CD14-positive monocyte (primary cell): ENCODE measurements around the gene CABP7. TPM values are rescaled to one million over a fixed set of nuclear protein-coding genes. Genes with fewer than 3 reads are reported as not detected.

ENCODE experiments used
- DNase-seq, 3 donors: peaks; one replicate each; pipeline ENCODE4 v3.0.0-alpha.2; 2011 to 2022
- H2AFZ ChIP-seq: 2 replicates; pipeline ENCODE4 v1.6.0; 2012; ENCODE audit warnings: mild to moderate bottlenecking, low read depth, low read length, inconsistent platforms; ENCODE audit not compliant: insufficient read depth, poor library complexity, severe bottlenecking
- H3K27ac ChIP-seq, 2 donors: 1 replicate in 1 of 2; 2 replicates in 1 of 2; pipeline ENCODE4 v1.5.1; 2012 to 2013; ENCODE audit warnings: low read length in 2 of 2, control low read depth in 1 of 2, inconsistent platforms in 1 of 2, low read depth in 1 of 2, mild to moderate bottlenecking in 1 of 2
- H3K27me3 ChIP-seq, 2 donors: one replicate each; pipeline versions ENCODE4 v1.6.0 to v1.6.1; 2011 to 2013; ENCODE audit warnings: low read length in 2 of 2; ENCODE audit not compliant: control insufficient read depth in 2 of 2, insufficient read depth in 2 of 2
- H3K36me3 ChIP-seq, 2 donors: replicated peaks in 1 of 2; 1 replicate in 1 of 2; 2 replicates in 1 of 2; pipeline versions ENCODE4 v1.5.1 to v1.6.1; 2012 to 2013; ENCODE audit warnings: low read length in 2 of 2, control low read depth in 1 of 2, inconsistent platforms in 1 of 2, mild to moderate bottlenecking in 1 of 2; ENCODE audit not compliant: insufficient read depth in 2 of 2, control insufficient read depth in 1 of 2
- H3K4me1 ChIP-seq, 2 donors: 1 replicate in 1 of 2; 2 replicates in 1 of 2; pipeline versions ENCODE4 v1.5.1 to v1.6.1; 2012 to 2013; ENCODE audit warnings: low read length in 2 of 2, control low read depth in 1 of 2, inconsistent platforms in 1 of 2, mild to moderate bottlenecking in 1 of 2, moderate library complexity in 1 of 2; ENCODE audit not compliant: insufficient read depth in 2 of 2, control insufficient read depth in 1 of 2
- H3K4me2 ChIP-seq: replicated peaks from 2 replicates; pipeline ENCODE3; 2012; ENCODE audit warnings: low read length, moderate library complexity, mild to moderate bottlenecking; ENCODE audit not compliant: poor library complexity, severe bottlenecking; ENCODE audit errors: extremely low read depth
- H3K4me3 ChIP-seq, 3 experiments: fragments of 200-600 bp in 1 of 3; sonication (generic) in 1 of 3; replicated peaks in 1 of 3; 1 replicate in 2 of 3; 2 replicates in 1 of 3; pipeline ENCODE4 v1.5.1; 2011 to 2013; ENCODE audit warnings: low read length in 3 of 3, mild to moderate bottlenecking in 3 of 3, control low read depth in 2 of 3, low read depth in 2 of 3, inconsistent platforms in 1 of 3, moderate library complexity in 1 of 3
- H3K79me2 ChIP-seq: 2 replicates; pipeline ENCODE4 v1.6.0; 2012; ENCODE audit warnings: mild to moderate bottlenecking, control low read depth, inconsistent platforms, low read length, moderate library complexity; ENCODE audit not compliant: insufficient read depth
- H3K9ac ChIP-seq: 2 replicates; pipeline ENCODE4 v1.6.0; 2017; ENCODE audit warnings: low read length, mild to moderate bottlenecking; ENCODE audit not compliant: insufficient read depth, poor library complexity, severe bottlenecking
- H3K9me3 ChIP-seq, 2 donors: replicated peaks in 1 of 2; 1 replicate in 1 of 2; 2 replicates in 1 of 2; pipeline versions ENCODE4 v1.5.1 to v1.6.1; 2012 to 2013; ENCODE audit warnings: low read length in 2 of 2, control low read depth in 1 of 2; ENCODE audit not compliant: control insufficient read depth in 1 of 2, insufficient read depth in 1 of 2
- H4K20me1 ChIP-seq: 2 replicates; pipeline ENCODE4 v1.6.0; 2012; ENCODE audit warnings: mild to moderate bottlenecking, low read length, control low read depth, moderate library complexity; ENCODE audit not compliant: insufficient read depth
- H3K27ac Mint-ChIP-seq, 7 donors: one replicate each; pipeline ENCODE4 v1.8.0; 2020; ENCODE audit warnings: mild to moderate bottlenecking in 7 of 7, mixed read lengths in 7 of 7, moderate library complexity in 6 of 7, inconsistent platforms in 2 of 7
- H3K27me3 Mint-ChIP-seq, 3 donors: one replicate each; pipeline ENCODE4 v1.8.0; 2021 to 2022; ENCODE audit warnings: low read depth in 3 of 3, mild to moderate bottlenecking in 3 of 3, mixed read lengths in 3 of 3, moderate library complexity in 3 of 3, inconsistent platforms in 1 of 3
- H3K36me3 Mint-ChIP-seq, 2 donors: one replicate each; pipeline ENCODE4 v1.8.0; 2020; ENCODE audit warnings: mixed read lengths in 2 of 2, inconsistent platforms in 1 of 2, mild to moderate bottlenecking in 1 of 2
- H3K4me1 Mint-ChIP-seq: one replicate; pipeline ENCODE4 v1.8.0; 2020; ENCODE audit warnings: mild to moderate bottlenecking, mixed read lengths
- H3K4me3 Mint-ChIP-seq, 2 donors: one replicate each; pipeline ENCODE4 v1.8.0; 2020; ENCODE audit warnings: mild to moderate bottlenecking in 2 of 2, mixed read lengths in 2 of 2, moderate library complexity in 1 of 2
- H3K9me3 Mint-ChIP-seq, 7 donors: one replicate each; pipeline ENCODE4 v1.8.0; 2020 to 2022; ENCODE audit warnings: mixed read lengths in 7 of 7, mild to moderate bottlenecking in 6 of 7, moderate library complexity in 6 of 7, inconsistent platforms in 2 of 7
- WGBS: methylation state at CpG from one replicate; pipeline ENCODE4 v1.1.5; 2013; ENCODE audit warnings: missing lambda C conversion rate; ENCODE audit not compliant: insufficient coverage; 5-methylcytosine and 5-hydroxymethylcytosine counted together
- intact Hi-C, 2 donors: fragments of 100-400 bp; cut with micrococcal nuclease; formaldehyde crosslinking; loops; one replicate each; pipeline versions ENCODE4 v1.15.0 to v1.15.1; 2023
- polyA plus RNA-seq, 3 donors: library from polyadenylated mRNA; depleted of rRNA in 1 of 3; unstranded in 2 of 3; stranded (reverse) in 1 of 3; fragments of 300-500 nt in 2 of 3; fragments of >200 nt in 1 of 3; fragmentation: Illumina TruSeq in 2 of 3; gene quantifications; 1 replicate in 2 of 3; 2 replicates in 1 of 3; pipeline ENCODE4 v1.2.3, GENCODE V29; 2012 to 2021
- TF ChIP-seq, protein P1 (sequence below): fragments of 200-600 bp; IDR thresholded peaks from one replicate; pipeline ENCODE4 v1.8.0; 2022; ENCODE audit warnings: antibody characterized with exemption, mild to moderate bottlenecking

The CABP7 gene
- polyA plus RNA-seq, 3 donors: 0.11 to 0.14 TPM; not detected in 1

DNA sequence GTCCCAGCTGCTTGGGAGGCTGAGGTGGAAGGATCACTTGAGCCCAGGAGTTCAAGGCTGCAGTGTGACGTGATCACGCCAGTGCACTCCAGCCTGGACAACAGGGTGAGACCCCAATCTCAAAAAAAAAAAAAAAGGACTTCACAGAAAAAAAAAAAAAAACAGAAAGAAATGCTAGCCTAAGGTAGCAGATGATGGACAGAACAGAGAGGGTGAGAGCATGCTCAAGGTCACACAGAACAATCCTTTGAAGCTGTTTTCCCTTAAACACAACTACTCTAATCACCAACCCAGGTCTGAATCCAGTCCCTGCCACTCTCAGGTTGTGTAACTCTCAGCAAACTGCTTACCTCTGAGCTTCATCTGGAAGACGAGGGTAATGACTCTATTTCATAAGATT lies 37.3 kb downstream of the CABP7 start:
- Histone ChIP-seq H3K4me2 (no peak overlapping the region), H3K4me3 (no peak overlapping the region), H3K79me2 (peaks cover 12% of the 10 kb centered on the region), H2AFZ (no peak overlapping the region), H3K27ac (no peak overlapping the region), H4K20me1 (peaks cover 2% of the 10 kb centered on the region), H3K9me3 (no peaks in the 10 kb centered on the region), H3K36me3 (peaks cover 3 to 30% of the 10 kb centered on the region in 2 donors), H3K4me1 (peaks cover 0 to 2% of the 10 kb centered on the region in 2 donors), H3K9ac (no peak overlapping the region), H3K27me3 (no peaks in the 10 kb centered on the region)
- Mint-ChIP-seq H3K4me3 (no peak overlapping the region), H3K4me1 (peaks cover 2% of the 10 kb centered on the region), H3K27me3 (peaks cover 0 to 4% (median 2%) of the 10 kb centered on the region in 3 donors), H3K36me3 (peaks cover 16 to 22% of the 10 kb centered on the region in 2 donors), H3K9me3 (no peaks in the 10 kb centered on the region), H3K27ac (peak overlapping the region in 1 of 7 donors; percentile 44)
- no CpG with 5 or more reads among the region's 3 CpGs for WGBS
- DNase-seq: no peak
- intact Hi-C loops: no loop called here
- TF ChIP-seq, protein P1, sequence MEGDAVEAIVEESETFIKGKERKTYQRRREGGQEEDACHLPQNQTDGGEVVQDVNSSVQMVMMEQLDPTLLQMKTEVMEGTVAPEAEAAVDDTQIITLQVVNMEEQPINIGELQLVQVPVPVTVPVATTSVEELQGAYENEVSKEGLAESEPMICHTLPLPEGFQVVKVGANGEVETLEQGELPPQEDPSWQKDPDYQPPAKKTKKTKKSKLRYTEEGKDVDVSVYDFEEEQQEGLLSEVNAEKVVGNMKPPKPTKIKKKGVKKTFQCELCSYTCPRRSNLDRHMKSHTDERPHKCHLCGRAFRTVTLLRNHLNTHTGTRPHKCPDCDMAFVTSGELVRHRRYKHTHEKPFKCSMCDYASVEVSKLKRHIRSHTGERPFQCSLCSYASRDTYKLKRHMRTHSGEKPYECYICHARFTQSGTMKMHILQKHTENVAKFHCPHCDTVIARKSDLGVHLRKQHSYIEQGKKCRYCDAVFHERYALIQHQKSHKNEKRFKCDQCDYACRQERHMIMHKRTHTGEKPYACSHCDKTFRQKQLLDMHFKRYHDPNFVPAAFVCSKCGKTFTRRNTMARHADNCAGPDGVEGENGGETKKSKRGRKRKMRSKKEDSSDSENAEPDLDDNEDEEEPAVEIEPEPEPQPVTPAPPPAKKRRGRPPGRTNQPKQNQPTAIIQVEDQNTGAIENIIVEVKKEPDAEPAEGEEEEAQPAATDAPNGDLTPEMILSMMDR: no peak

DNA sequence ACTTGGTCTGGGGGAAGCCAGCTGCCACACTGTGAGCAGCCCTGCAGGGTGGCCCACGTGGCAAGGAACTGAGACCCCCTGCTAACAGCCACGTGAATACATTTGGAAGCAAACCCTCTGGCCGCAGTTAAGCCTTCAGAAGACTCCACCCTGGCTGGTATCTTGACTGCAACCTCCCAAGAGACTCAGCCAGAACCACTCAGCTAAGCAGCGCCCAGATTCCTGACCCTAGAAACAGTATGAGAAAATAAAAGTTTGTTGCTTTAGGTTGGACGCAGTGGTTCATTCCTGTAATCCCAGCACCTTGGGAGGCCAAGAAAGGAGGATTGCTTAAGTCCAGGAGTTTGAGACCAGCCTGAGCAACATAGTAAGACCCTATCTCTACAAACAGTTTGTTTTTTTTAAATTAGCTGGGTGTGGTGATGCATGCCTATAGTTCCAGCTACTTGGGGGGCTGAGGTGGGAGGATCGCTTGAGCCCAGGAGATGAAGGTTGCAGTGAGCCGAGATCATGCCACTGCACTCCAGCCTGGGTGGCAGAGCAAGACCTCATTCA lies 38.3 kb downstream of the CABP7 start:
- peaks cover 0 to 4% (median 2%) of the 10 kb centered on the region in 3 donors for H3K27me3 Mint-ChIP-seq
- peaks cover 10 to 12% of the 10 kb centered on the region in 2 donors for H3K36me3 Mint-ChIP-seq
- WGBS: 100% methylated on average over 3 of the region's 7 CpGs
- Histone ChIP-seq H4K20me1 (peaks cover 2% of the 10 kb centered on the region), H3K4me2 (no peak overlapping the region), H3K9me3 (no peaks in the 10 kb centered on the region), H3K4me1 (no peaks in the 10 kb centered on the region), H3K4me3 (no peak overlapping the region), H2AFZ (no peak overlapping the region), H3K27me3 (no peaks in the 10 kb centered on the region), H3K36me3 (peaks cover 3 to 25% of the 10 kb centered on the region in 2 donors), H3K9ac (no peak overlapping the region), H3K27ac (no peak overlapping the region), H3K79me2 (peaks cover 11% of the 10 kb centered on the region)
- TF ChIP-seq, protein P1: no peak
- no peak overlapping the region for H3K27ac Mint-ChIP-seq
- intact Hi-C loops: no loop called here
- no peaks in the 10 kb centered on the region for H3K4me1 Mint-ChIP-seq
- DNase-seq: no peak
- H3K4me3 Mint-ChIP-seq: no peak overlapping the region
- H3K9me3 Mint-ChIP-seq: no peaks in the 10 kb centered on the region
